GM18907 (cell line): ENCODE results near the gene SETD2.
A peak's percentile ranks its signal among the peaks of the same experiment; 100 is the strongest.

Experiments used
- ATAC-seq: cut with Tn5 transposase; IDR thresholded peaks from one replicate; pipeline ENCODE4 v1.9.1; 2021; ENCODE audit warnings: mild to moderate bottlenecking, moderate library complexity; ENCODE audit not compliant: unreplicated experiment

The SETD2 gene

DNA sequence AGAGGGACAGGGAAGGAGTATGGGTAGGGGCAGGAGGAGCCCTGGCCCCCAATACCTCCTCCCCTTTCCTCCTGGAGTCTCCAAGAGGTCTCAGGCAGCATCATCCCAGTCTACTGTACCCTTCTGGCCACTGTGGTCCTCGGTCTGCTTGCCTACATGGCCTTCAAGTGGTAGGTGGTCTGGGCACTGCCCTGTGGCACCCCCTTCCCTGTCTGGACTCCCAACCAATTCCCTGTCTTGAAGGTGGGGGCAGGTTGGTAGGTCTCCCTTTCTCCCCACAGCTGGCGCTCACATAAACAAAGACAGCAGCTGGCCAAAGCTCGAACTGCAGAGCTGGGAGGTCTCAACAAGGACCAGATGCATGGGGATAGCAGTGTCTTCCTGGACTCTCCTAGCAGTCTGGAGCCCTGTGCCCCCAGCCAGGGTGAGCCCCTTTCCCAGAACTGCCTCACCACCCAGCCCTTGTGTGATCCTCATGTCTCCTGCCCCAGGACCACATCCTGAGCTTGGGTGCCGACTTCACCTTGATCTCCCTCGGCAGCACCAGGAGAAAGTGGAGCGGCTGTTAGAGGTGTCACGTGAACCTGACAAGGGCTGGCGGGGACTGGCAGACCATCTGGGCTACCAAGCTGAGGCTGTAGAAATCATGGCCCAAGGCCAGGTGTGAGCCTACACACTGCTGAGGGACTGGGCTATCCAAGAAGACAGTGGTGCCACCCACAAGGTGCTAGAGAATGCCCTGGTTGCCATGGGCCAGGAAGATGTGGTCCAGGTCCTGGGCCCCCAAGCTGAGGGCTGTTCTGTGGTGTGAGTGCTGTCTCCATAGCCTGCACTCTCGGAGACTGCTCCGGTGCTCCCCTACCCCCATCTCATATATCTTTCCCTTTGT lies 151.3 kb downstream of the SETD2 start:
- no peak for ATAC-seq

DNA sequence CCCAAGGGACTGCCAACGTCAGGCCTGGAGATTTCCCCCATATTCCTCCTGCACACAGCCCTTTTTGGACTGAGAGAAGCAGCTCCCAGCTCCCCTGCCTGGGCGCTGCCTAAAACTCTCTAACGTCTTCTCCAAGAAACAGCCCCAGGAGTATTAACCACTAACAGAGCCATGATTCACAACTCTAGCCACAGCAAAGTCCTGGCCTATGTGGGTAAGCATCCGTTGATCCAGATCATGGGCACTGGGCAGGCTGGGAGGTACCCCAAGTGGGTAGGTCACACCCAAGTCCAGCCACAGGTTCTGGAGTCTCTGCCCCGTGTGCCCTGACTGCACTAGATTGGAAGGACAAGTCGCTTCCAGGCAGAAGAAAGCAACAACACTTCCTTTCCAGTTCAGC lies 152.5 kb downstream of the SETD2 start:
- no peak for ATAC-seq

DNA sequence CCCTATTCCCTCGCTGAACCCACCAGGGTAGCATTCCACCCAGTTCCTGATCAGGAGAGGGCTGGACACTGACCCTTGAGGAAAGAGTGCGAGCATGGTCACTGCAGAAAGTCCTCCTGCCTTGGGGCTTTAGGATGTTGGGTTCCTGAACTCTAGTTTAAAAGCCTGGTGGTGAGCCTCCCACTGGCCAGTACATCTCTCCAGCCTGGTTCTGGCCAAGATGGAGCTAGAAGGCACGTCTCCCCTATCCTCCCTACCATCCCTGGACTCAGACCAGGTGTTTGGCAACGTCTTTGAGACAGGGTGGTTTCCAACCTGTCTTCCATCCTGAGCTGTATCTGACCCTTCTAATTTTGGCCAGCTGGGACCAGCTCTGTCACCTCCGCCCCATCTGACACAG lies 153.0 kb downstream of the SETD2 start:
- ATAC-seq = no peak

DNA sequence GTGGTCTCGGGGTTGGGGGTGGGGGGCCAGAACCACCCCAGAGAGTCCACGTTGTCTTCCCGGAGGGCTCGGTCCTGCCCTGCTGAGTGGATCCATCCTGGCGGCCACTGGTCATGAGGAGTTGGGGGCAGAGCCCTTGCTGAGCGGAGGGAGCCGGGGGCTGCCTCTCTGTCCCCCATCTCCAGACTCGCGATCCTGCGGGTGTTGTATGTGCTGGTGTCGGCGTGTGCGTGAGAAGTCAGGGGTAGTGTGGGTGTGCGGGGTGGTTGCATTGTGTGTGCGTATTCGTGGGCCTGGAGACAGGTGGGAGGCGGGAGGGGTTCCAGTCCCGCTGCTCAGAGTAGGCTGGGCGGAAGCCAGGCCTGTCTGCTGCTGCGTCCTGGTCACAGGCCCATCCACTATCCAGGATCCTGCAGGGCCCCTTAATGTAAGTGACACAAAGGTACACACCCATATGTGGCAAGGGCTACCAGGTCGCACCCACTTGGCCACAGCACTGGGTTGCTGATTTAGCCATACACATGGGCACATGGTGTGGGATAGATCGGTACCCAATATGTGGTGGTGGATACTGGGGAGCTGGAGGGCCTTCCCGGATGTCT lies 153.7 kb downstream of the SETD2 start:
- ATAC-seq = no peak

DNA sequence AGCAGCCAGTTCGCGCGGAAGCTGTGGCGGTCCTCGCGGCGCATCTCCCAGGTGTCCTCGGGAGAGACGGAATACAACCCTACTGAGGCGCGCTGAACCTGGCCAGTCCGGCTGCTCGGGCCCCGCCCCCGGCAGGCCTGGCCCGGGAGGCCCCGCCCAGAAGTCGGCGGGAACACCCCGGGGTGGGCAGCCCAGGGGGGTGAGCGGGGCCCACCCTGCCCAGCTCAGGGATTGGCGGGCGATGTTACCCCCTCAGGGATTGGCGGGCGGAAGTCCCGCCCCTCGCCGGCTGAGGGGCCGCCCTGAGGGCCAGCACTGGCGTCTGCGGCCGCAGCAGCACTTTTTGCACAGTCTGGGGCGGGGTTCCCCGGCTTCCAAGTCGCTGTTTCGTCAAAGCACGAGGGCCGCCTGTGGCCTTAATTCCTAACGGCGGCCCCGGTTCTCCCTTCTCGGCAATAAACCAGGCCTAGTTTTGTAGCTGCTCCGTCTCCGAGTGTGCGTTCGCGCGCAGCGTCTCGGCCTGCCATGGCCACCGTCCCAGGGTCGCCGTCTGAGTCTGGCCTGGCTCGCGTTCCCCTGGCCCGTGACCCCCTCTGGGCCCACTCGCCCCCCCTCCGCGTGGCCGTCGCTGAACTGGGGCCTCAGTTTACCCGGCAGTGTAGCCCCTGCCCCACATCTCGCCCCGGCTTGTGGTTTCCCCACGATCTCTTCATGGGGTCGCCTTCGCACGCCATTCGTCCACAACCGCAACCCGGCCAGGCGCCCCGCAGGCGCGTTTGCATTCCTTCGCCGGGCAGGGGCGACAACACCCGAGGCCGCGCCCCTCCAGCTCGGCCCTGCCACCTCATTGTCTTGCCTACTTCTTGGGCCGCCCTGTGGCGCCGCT lies 154.4 kb downstream of the SETD2 start:
- peak; percentile 64 for ATAC-seq

DNA sequence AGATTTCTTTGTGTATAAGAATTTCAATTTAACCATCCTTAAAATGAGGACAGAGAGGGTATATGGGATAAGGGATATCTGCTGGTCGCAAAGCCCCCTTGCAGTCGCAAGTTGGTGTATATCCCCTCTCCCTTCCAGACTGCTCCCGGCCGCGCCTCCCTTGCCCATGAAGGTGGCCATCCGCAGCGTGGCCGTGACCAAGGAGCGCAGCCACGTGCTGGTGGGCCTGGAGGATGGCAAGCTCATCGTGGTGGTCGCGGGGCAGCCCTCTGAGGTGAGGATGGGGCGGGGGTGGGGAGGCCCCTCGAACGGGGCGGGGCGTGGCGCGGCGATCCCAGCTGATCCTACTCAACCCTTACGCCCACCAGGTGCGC lies 155.1 kb downstream of the SETD2 start:
- no peak for ATAC-seq

DNA sequence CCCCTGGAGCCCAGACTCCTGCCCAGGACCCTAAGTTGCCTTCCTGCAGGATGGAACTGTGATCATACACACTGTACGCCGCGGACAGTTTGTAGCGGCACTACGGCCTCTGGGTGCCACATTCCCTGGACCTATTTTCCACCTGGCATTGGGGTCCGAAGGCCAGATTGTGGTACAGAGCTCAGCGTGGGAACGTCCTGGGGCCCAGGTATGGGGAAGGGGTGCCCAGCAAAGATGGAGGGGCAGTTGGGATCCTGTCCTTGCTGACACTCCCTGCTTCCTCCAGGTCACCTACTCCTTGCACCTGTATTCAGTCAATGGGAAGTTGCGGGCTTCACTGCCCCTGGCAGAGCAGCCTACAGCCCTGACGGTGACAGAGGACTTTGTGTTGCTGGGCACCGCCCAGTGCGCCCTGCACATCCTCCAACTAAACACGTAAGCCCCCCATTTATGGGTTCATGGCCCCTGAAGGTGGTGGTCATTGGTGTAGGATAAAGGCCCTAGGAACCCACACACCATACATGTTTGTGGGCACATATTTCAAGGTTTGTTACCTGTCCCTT lies 155.6 kb downstream of the SETD2 start:
- ATAC-seq = no peak

DNA sequence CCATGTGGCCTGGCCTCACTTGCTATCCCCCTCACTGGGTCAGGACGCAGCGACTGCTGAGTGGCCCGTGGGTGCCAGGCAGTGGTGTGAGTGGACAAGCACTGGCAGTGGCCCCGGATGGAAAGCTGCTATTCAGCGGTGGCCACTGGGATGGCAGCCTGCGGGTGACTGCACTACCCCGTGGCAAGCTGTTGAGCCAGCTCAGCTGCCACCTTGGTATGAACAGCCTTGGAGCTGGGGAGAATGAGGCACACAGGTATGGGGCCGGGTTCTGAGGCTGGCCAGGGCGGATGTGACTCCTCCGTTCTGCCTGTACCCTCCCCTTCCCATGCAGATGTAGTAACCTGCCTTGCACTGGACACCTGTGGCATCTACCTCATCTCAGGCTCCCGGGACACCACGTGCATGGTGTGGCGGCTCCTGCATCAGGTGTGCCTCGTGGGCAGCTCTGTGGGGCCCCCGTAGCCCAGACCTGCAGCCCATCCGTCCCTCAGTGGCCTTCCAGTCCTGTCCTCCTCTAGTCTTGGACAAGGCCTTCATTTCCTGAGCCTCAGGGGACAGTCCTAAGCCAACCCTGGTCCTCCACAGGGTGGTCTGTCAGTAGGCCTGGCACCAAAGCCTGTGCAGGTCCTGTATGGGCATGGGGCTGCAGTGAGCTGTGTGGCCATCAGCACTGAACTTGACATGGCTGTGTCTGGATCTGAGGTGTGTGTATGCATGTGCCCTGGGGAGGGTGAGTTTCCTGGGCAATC lies 156.3 kb downstream of the SETD2 start:
- no peak for ATAC-seq

DNA sequence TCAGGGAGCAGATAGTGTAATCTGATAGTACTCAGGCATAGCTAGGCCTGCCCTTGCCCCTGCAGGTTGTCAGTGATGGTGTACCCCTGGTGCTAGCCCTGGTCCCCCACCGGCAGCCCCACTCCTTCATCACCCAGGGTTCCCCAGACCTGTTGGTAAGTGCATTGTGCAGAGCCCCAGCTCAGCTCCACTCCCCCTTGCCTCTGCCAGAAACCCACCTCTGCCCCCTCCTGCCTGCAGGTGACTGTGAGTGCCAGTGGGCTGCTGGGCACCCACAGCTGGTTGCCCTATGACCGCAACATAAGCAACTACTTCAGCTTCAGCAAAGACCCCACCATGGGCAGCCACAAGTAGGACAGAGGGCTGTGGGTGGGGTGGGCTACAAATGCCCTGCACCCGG lies 156.9 kb downstream of the SETD2 start:
- ATAC-seq = no peak

DNA sequence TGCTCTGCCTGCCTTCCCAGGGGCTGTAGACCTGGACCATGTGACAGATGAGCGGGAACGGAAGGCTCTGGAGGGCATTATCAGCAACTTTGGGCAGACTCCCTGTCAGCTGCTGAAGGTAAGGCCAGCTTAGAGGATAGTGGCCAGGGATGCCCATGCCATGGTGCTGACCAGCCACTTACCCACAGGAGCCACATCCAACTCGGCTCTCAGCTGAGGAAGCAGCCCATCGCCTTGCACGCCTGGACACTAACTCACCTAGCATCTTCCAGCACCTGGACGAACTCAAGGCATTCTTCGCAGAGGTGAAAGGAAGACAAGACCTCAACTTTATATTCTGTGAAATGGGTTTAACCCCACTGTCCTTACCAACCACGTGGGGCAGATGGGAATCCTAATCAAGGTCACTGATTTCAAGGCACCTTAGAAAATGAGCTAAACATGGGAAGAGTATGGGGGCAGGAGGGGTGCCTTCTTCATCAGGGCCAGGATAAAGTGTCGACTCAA lies 157.7 kb downstream of the SETD2 start:
- no peak for ATAC-seq

DNA sequence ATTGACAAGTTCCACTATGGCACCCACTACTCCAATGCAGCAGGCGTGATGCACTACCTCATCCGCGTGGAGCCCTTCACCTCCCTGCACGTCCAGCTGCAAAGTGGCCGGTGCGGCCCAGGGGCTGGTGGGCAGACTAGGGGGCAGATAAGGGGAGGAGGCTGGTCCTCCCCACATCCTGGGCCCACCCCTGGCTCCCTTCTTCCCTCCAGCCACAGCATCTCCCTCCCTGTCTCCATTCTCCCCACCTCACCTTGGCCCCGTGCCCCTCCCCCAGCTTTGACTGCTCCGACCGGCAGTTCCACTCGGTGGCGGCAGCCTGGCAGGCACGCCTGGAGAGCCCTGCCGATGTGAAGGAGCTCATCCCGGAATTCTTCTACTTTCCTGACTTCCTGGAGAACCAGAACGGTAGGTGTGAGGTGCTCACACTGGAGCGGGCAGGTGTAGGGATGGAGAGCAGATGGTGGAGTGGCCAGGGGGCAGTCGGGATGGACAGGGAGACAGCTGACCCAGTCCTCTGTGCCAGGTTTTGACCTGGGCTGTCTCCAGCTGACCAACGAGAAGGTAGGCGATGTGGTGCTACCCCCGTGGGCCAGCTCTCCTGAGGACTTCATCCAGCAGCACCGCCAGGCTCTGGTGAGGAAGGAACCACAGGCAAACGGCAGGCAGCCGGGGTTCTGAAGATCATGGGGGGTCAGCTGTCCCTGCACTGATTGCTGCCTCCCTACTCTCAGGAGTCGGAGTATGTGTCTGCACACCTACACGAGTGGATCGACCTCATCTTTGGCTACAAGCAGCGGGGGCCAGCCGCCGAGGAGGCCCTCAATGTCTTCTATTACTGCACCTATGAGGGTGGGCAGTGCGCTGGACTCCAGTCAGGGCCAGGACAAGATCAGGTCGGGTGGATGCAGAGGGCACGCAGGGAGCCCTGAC lies 158.4 kb downstream of the SETD2 start:
- no peak for ATAC-seq

DNA sequence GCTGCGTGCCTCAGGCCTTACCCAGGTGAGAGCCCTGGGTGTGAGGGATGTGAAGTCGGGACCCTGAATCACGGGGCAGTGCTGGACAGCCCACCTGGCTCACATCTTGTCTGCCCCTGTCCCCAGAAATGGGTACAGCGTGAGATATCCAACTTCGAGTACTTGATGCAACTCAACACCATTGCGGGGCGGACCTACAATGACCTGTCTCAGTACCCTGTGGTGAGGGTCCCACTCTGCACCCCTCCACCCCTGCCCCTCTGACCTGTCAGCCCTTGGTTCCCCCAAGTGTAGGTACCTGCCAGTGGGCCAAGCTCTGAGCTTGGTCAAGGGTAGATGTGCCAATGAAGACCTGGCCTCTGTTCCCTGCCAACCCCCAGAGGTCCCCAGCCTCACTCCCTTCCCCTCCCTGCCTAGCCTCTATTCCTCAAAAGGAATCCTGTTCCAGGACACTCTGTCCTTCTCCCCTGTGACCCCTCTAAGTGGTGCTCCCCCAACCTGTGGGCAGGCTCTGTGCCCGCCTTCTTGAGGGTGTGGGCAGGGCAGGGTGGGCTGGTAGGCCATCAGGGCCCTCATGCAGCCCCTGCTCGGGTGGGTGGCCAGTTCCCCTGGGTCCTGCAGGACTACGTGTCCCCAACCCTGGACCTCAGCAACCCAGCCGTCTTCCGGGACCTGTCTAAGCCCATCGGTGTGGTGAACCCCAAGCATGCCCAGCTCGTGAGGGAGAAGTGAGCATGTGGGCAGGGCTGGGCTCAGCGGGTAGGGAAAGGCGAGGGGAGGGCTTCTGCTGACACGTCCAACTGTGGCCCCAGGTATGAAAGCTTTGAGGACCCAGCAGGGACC lies 159.3 kb downstream of the SETD2 start:
- ATAC-seq = no peak

DNA sequence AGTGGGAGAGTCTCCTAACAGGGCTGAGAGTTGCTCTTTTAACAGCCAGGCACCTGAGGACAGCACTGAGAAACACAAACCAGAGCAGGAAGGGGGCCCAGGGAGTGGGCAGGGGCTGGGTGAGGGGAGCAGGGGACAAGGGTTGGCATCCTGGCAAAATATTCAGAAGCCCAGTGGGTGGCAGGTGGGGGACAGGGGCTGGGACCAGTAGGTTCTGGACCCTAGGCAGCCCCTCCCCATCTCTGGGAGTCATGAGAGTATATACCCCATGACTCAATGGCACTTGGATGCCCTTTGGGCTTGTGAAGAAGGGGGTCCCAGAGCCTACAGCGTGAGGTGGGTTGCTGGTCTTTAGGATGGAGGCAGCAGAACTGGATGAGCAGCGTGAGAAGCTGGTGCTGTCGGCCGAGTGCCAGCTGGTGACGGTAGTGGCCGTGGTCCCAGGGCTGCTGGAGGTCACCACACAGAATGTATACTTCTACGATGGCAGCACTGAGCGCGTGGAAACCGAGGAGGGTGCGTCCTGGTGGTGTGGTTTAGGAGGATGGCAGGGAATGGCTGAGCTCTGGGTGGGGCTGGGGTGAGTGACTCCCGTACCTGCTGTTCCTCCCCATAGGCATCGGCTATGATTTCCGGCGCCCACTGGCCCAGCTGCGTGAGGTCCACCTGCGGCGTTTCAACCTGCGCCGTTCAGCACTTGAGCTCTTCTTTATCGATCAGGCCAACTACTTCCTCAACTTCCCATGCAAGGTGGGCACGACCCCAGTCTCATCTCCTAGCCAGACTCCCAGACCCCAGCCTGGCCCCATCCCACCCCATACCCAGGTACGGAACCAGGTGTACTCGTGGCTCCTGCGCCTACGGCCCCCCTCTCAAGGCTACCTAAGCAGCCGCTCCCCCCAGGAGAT lies 160.2 kb downstream of the SETD2 start:
- no peak for ATAC-seq

DNA sequence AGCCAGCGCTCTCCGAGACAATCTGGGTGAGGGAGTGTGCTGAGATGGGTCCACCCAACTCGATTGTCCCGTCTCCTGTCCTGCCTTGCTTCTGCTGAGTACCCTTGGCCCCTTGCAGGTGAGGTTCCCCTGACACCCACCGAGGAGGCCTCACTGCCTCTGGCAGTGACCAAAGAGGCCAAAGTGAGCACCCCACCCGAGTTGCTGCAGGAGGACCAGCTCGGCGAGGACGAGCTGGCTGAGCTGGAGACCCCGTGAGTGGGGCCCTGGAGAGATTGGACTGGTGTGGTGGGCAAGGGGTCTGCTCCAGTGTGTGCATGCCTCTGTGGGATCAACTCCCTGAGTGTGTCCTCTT lies 160.9 kb downstream of the SETD2 start:
- ATAC-seq = no peak

DNA sequence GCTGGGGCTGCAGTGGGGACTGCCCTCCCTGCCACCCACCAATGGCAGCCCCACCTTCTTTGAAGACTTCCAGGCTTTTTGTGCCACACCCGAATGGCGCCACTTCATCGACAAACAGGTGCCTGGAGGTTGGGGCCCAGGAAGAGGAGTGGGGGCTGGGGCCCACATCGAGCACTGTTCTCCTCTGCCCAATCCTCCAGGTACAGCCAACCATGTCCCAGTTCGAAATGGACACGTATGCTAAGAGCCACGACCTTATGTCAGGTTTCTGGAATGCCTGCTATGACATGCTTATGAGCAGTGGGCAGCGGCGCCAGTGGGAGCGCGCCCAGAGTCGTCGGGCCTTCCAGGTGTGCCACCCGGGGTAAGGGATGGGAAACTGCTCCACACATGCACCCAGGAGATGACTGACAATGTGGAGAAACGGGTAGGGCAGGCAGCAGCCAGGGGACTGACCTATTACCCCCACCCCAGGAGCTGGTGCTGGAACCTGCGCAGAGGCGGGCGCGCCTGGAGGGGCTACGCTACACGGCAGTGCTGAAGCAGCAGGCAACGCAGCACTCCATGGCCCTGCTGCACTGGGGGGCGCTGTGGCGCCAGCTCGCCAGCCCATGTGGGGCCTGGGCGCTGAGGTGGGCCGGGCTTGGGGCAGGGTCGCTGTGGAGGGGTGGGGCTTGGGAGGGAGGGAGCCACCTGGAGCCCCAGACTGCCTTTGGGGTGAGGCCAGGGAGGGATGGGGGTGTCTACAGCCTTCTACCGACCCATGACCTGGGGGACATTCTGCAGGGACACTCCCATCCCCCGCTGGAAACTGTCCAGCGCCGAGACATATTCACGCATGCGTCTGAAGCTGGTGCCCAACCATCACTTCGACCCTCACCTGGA lies 161.5 kb downstream of the SETD2 start:
- ATAC-seq = no peak

DNA sequence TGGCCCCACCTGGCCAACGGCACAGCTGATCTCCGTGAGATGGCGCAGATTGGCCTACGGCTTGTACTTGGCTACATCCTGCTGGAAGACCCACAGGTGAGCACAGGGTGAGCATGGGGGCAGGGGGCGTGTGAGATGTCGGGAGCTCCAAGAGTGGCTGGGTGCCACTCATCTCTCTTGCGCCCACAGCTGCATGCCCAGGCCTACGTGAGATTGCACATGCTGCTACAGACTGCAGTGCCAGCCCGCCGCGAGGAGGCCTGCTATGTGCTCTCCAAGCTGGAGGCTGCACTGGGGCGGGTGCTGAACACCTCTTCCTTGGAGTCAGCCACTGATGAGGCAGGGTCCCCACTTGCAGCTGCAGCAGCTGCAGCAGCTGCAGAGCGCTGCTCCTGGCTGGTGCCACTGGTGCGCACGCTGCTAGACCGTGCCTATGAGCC lies 162.2 kb downstream of the SETD2 start:
- no peak for ATAC-seq
